Keratinocyte (primary cell): ENCODE data around the gene TMEM38B.

Experiments
- EZH2 ChIP-seq: IDR thresholded peaks from one replicate; pipeline ENCODE4 v1.6.1; 2012; ENCODE audit warnings: inconsistent platforms, mild to moderate bottlenecking, low read length, moderate library complexity
- TF ChIP-seq, protein P1 (sequence below), 3 experiments: IDR thresholded peaks in 1 of 3; conservative IDR thresholded peaks in 1 of 3; optimal IDR thresholded peaks in 1 of 3; 2 replicates in 2 of 3; 3 replicates in 1 of 3; pipeline versions ENCODE3 to v1.5.1; 2011; ENCODE audit warnings: low read length in 3 of 3, mild to moderate bottlenecking in 3 of 3, moderate library complexity in 2 of 3, control low read depth in 1 of 3, inconsistent platforms in 1 of 3; ENCODE audit not compliant: insufficient read depth in 2 of 3; ENCODE audit errors: extremely low read depth in 1 of 3

DNA sequence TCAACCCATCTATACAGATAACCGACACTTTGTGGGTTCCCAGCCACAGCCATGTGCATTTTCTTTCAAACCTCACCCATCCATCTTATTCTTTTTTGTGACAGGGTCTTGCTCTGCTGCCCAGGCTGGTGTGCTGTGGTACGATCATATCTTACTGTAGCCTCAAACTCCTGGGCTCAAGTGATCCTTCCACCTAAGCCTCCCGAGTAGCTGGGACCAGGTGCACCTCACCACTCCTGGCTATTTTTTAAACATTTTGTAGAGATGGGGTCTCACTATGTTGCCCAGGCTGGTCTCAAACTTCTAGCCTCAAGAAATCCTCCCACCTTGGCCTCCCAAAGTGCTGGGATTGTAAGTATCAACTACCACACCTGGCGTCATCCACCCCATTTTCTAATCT lies 7.4 kb upstream of the TMEM38B start:
- TF ChIP-seq, protein P1, sequence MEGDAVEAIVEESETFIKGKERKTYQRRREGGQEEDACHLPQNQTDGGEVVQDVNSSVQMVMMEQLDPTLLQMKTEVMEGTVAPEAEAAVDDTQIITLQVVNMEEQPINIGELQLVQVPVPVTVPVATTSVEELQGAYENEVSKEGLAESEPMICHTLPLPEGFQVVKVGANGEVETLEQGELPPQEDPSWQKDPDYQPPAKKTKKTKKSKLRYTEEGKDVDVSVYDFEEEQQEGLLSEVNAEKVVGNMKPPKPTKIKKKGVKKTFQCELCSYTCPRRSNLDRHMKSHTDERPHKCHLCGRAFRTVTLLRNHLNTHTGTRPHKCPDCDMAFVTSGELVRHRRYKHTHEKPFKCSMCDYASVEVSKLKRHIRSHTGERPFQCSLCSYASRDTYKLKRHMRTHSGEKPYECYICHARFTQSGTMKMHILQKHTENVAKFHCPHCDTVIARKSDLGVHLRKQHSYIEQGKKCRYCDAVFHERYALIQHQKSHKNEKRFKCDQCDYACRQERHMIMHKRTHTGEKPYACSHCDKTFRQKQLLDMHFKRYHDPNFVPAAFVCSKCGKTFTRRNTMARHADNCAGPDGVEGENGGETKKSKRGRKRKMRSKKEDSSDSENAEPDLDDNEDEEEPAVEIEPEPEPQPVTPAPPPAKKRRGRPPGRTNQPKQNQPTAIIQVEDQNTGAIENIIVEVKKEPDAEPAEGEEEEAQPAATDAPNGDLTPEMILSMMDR (optimal IDR thresholded peaks at IDR 0.05 in 1 of 3, IDR thresholded peaks at IDR 0.05 in 1 of 3, conservative IDR thresholded peaks at IDR 0.05 in 1 of 3; ENCODE audit: extremely low read depth in 1 of 3, insufficient read depth in 2 of 3, low read length in 3 of 3): no peak
- TF ChIP-seq EZH2: no peak
